ENCODE data around the gene SNX7.

SNX7 gene

DNA sequence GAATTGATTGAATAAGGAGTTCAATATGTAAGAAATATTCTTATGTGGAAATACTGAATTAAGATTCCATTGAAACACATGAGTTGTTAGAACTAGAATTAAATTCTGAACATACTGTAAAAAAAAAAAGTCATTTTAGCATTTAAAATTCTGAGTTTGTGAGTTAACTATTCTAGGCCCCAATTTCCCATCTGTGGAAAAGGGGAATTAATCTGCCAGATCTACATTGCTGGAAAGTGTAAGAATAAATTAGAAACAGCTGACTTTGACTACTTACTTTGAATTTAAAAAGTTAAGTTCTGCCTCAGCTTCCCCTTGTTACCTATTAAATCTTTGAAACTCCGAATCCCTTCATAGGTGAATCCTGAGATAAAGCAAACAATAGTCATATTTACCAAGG is 103.0 kb downstream of the SNX7 start:
- TF ChIP-seq GATA2 (IDR thresholded peaks at IDR 0.05; ENCODE audit: low read depth, low read length) (no peak), GATA3 (IDR thresholded peaks at IDR 0.05; ENCODE audit: low read depth, low read length) (peak; percentile 60; the same call in 1 of the 2 replicates)

DNA sequence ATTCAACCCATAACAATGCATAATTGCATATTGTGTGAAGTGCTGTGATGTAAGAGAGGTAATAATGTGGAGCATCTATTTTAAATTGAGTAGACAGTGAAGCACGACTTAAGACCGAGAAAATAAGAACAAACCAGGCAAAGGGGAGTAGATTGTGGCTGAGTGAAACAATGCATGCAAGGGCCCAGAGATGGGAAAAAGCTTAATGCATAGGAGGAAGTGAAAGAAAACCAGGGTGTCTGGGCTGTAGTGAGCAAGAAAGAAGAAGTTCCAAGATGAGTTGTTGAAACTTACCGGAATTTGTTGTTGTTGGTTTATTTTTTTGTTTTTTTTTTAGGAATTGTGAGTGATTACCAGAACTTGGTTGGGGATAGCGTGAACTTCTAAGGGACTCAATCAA is 104.7 kb downstream of the SNX7 start:
- TF ChIP-seq GATA3 (IDR thresholded peaks at IDR 0.05; ENCODE audit: low read depth, low read length): no peak
- TF ChIP-seq GATA2 (IDR thresholded peaks at IDR 0.05; ENCODE audit: low read depth, low read length): no peak

DNA sequence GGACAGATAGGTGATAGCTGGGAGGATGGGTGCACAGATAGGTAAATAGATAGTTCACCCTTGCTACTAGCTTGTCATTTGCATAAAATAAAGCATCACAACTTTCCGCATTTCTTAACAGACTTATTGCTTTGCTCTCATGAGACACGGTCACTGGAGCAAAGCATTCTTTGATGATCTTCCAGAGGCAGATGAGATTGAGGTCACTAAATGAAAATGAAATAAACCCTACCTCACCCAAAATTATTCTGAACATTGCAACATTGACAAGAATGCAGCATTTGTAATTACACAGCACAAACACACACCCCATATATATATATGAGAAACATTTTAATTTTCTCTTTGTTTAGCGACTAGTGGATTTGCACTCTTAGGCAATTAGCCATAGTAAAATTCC is 107.6 kb downstream of the SNX7 start:
- TF ChIP-seq GATA2 (IDR thresholded peaks at IDR 0.05; ENCODE audit: low read depth, low read length) (no peak), GATA3 (IDR thresholded peaks at IDR 0.05; ENCODE audit: low read depth, low read length) (no peak)

DNA sequence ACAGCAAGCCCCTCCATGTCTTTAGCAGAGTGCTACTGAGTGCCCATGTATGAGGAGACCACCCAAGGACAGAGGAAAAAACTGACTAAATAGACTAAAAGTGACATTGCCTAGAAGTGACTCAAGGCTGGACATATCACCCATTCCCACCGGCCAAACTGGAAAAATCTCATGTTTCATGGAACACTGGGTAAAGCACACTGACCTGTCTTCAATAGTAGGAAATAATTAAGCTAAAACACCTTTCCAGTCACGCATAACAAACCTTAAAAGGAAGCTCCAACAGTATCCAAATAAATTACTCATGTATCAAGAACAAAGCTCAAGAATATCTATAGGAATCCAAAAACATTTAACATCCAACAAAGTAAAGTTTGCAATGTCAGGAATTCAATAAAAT is 120.4 kb downstream of the SNX7 start:
- no peak for TF ChIP-seq GATA2 (IDR thresholded peaks at IDR 0.05; ENCODE audit: low read depth, low read length)
- no peak for TF ChIP-seq GATA3 (IDR thresholded peaks at IDR 0.05; ENCODE audit: low read depth, low read length)

DNA sequence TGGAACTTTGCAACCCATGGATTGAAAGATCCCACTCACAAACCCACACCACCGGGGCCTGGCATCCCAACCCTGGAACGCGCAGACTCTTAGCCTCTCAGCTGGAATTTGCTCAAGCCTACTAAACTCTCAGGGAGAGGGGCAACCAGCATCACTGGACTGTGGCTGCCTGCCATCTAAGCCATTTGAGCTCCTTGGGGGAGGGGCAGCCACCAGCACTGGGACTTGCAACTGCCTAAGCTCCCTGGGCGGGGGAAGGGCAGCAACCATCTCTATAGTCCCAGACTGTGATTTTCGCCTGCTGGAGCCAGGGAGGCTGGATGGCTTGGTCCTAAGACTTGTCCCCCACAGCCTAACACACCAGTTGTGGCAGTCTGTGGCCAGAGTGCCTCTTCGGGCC is 122.3 kb downstream of the SNX7 start:
- no peak for TF ChIP-seq GATA2 (IDR thresholded peaks at IDR 0.05; ENCODE audit: low read depth, low read length)
- TF ChIP-seq GATA3 (IDR thresholded peaks at IDR 0.05; ENCODE audit: low read depth, low read length): no peak

DNA sequence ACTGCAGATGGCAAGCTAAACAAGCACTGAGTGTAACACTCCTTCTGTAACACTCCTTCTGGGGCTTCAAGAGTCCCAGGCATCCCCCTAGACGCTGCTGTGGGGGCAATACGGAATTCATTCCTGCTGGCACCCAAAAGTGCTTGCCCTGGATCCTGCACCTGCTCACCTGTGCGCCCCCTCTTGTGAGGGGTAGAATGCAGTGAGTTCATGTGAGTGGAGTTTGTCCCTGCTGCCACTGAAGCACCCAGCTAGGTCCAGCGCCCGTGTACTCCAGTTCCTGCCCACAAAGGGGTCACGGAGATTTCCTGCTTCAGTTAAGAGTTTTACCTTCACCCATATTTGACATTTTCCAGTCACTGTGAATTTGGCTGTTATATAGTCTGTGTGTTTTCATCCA is 130.0 kb downstream of the SNX7 start:
- no peak for TF ChIP-seq GATA3 (IDR thresholded peaks at IDR 0.05; ENCODE audit: low read depth, low read length)
- no peak for TF ChIP-seq GATA2 (IDR thresholded peaks at IDR 0.05; ENCODE audit: low read depth, low read length)

DNA sequence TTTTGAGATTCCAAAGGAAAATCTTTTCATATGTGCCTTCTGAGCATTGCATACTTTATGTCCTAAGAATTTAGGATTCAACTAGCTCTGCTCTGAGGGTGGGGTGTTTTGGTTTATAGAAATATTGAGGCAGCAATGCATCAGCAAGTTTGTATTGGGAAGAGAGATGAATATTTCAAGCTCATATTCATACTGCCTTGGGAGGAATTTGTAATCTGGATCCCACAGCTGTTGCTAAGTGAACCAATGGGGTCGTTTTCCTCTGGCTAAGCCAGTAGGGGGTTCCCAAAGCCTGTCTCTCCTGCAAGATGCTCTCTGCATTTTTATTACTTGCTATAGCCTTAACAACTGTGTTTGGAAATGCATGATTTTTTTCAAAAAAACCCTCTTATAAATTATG is 130.6 kb downstream of the SNX7 start:
- no peak for TF ChIP-seq GATA2 (IDR thresholded peaks at IDR 0.05; ENCODE audit: low read depth, low read length)
- no peak for TF ChIP-seq GATA3 (IDR thresholded peaks at IDR 0.05; ENCODE audit: low read depth, low read length)

DNA sequence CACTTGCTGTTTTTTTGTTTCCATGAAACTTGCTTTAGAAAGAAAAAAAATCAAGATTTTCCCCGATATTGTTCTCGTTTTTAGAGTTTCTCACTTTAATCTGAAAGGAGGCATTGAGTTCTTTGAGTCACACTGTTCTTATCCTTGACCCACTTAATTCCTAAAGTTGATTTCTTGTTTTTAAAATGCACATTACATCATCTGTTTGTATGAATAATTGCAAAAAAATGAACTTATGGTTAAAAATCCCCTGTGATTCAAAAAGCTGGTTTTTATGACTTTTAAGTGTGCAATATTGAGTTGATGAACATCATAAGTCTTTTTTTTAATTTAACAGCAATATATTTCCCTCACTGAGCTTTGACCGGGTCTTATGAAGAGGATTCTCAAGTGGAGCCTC is 131.6 kb downstream of the SNX7 start:
- TF ChIP-seq GATA3 (IDR thresholded peaks at IDR 0.05; ENCODE audit: low read depth, low read length): no peak
- no peak for TF ChIP-seq GATA2 (IDR thresholded peaks at IDR 0.05; ENCODE audit: low read depth, low read length)

DNA sequence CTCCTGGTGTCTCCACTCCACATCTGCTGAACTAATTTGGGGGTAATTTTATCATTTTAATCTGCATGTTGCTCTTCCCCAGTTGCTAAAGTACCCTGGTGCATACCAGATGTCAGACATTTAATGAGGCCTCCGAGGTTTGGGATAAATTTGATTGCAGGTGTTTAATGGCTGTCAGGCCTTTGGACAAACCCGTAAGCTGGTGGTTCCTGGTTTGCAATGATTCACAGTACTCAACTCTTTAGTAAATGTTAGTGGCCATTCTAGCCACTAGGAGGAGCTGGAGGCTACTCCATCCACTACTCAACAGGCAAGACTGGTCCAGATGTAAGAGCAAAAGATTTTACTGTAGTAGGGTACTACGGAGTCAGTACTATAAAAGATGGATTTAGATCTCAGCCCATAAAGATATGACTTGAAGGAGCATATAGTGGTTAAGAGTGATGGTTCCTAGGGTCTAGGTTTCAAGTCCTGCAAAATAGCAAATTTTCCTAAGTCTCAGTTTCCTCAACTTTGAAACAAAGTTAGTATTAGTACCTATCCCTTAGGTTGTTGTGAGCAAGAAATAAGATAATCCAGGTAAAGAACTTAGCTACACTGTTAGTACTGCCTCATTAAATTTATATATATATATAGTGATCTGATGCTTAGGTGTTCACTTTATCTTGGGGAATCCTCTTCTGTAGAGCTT is 132.8 kb downstream of the SNX7 start:
- TF ChIP-seq GATA2 (IDR thresholded peaks at IDR 0.05; ENCODE audit: low read depth, low read length): peak; percentile 50; the same call in 1 of the 2 replicates
- peak; percentile 56 for TF ChIP-seq GATA3 (IDR thresholded peaks at IDR 0.05; ENCODE audit: low read depth, low read length)

DNA sequence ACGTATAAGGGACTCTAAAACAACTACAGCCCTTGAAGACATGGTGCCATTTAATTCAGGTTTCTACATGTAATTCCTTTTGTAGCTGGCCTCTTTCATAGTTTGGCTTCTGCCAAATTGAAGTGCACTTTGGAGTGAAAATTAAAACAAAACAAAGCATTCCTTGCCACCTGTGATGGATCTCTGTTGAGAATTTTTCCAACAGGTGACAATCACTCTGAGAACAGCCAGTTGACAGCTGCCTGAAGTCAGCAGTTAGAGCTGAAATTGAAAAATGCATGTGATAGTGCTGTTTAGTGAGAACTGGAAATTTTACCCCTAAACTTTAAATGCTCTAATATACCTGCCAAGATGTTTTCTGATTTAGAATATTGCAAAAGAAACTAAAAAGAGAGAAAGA is 134.5 kb downstream of the SNX7 start:
- no peak for TF ChIP-seq GATA3 (IDR thresholded peaks at IDR 0.05; ENCODE audit: low read depth, low read length)
- no peak for TF ChIP-seq GATA2 (IDR thresholded peaks at IDR 0.05; ENCODE audit: low read depth, low read length)

DNA sequence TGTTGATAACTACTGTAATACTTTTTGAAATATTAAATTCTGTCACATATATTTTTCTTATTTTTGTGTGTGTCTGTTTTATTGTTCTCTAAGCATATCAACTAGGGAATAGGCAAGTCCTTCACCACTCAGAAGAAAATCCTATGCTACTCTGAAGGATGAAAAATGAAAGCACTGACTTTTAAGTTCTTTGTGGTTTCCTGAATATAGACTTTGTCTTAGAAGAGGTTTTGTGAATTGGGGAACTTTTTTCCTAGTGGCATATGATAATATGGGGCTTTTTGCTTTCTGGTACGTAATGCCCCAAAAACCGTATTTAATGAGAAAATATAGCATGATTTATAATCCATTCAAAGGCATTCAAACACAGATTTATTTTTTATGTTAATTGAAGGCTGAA is 136.0 kb downstream of the SNX7 start:
- TF ChIP-seq GATA3 (IDR thresholded peaks at IDR 0.05; ENCODE audit: low read depth, low read length) (no peak), GATA2 (IDR thresholded peaks at IDR 0.05; ENCODE audit: low read depth, low read length) (no peak)

All from SH-SY5Y (cell line).